ENCODE measurements around the gene PARD3B. TPM values are rescaled to one million over a fixed set of nuclear protein-coding genes. Genes with fewer than 3 reads are reported as not detected.

PARD3B gene
- total RNA-seq, 1 experiment from 2014 or later: 0.63 TPM

- no peak for DNase-seq (ENCODE audit: low read depth)
Observed at GRCh38 chr2:204834716-204835384, 289.6 kb downstream of the PARD3B start.

GRCh38 chr2:204835786-204836185 is 290.5 kb downstream of the PARD3B start:
- no peak for DNase-seq (ENCODE audit: low read depth)

- no peak for DNase-seq (ENCODE audit: low read depth)
Observed at GRCh38 chr2:204840504-204840903, 295.2 kb downstream of the PARD3B start.

- DNase-seq (ENCODE audit: low read depth): no peak
Observed at GRCh38 chr2:204842068-204842467, 296.8 kb downstream of the PARD3B start.

- peak; percentile 76 for DNase-seq (ENCODE audit: low read depth)
Observed at GRCh38 chr2:204842661-204843485, 297.6 kb downstream of the PARD3B start.

- no peak for DNase-seq (ENCODE audit: low read depth)
Observed at GRCh38 chr2:204846471-204846870, 301.2 kb downstream of the PARD3B start.

GRCh38 chr2:204849892-204850291 is 304.6 kb downstream of the PARD3B start:
- DNase-seq (ENCODE audit: low read depth): no peak

GRCh38 chr2:204850581-204850980 is 305.3 kb downstream of the PARD3B start:
- DNase-seq (ENCODE audit: low read depth): no peak

- no peak for DNase-seq (ENCODE audit: low read depth)
Observed at GRCh38 chr2:204853905-204854304, 308.6 kb downstream of the PARD3B start.

GRCh38 chr2:204860274-204860673 is 315.0 kb downstream of the PARD3B start:
- DNase-seq (ENCODE audit: low read depth): no peak

GRCh38 chr2:204862809-204863208 is 317.5 kb downstream of the PARD3B start:
- DNase-seq (ENCODE audit: low read depth): no peak

- no peak for DNase-seq (ENCODE audit: low read depth)
Observed at GRCh38 chr2:204863336-204863735, 318.1 kb downstream of the PARD3B start.

GRCh38 chr2:204869132-204869823 is 324.0 kb downstream of the PARD3B start:
- no peak for DNase-seq (ENCODE audit: low read depth)

- DNase-seq (ENCODE audit: low read depth): no peak
Observed at GRCh38 chr2:204870053-204870452, 324.8 kb downstream of the PARD3B start.

- DNase-seq (ENCODE audit: low read depth): peak; percentile 9
Observed at GRCh38 chr2:204871231-204871953, 326.1 kb downstream of the PARD3B start.

GRCh38 chr2:204876311-204876710 is 331.0 kb downstream of the PARD3B start:
- no peak for DNase-seq (ENCODE audit: low read depth)

GRCh38 chr2:204877691-204878090 is 332.4 kb downstream of the PARD3B start:
- no peak for DNase-seq (ENCODE audit: low read depth)

- DNase-seq (ENCODE audit: low read depth): no peak
Observed at GRCh38 chr2:204880928-204881327, 335.7 kb downstream of the PARD3B start.

- DNase-seq (ENCODE audit: low read depth): no peak
Observed at GRCh38 chr2:204881655-204882054, 336.4 kb downstream of the PARD3B start.

GRCh38 chr2:204885747-204886146 is 340.5 kb downstream of the PARD3B start:
- no peak for DNase-seq (ENCODE audit: low read depth)

GRCh38 chr2:204886713-204887112 is 341.4 kb downstream of the PARD3B start:
- no peak for DNase-seq (ENCODE audit: low read depth)

- DNase-seq (ENCODE audit: low read depth): no peak
Observed at GRCh38 chr2:204888222-204888621, 342.9 kb downstream of the PARD3B start.
